HG03432 (cell line): ENCODE results near the gene CHN2.
A peak's percentile ranks its signal among the peaks of the same experiment; 100 is the strongest.

Experiments used
- ATAC-seq: cut with Tn5 transposase; IDR thresholded peaks from one replicate; pipeline ENCODE4 v1.9.1; 2021; ENCODE audit warnings: mild to moderate bottlenecking, moderate library complexity; ENCODE audit not compliant: unreplicated experiment

CHN2 gene

GRCh38 chr7:29421010-29421956 lies 226.7 kb downstream of the CHN2 start:
- ATAC-seq, result no peak

GRCh38 chr7:29422829-29423228 lies 228.3 kb downstream of the CHN2 start:
- ATAC-seq, result no peak

GRCh38 chr7:29424295-29424983 lies 229.9 kb downstream of the CHN2 start:
- peak; percentile 86 for ATAC-seq

GRCh38 chr7:29424984-29425309 lies 230.4 kb downstream of the CHN2 start:
- ATAC-seq, result no peak

- ATAC-seq, result no peak
These were observed 232.0 kb downstream of the CHN2 start for GRCh38 chr7:29426587-29426986.

GRCh38 chr7:29429401-29429800 lies 234.8 kb downstream of the CHN2 start:
- ATAC-seq, result no peak

GRCh38 chr7:29430279-29430949 lies 235.8 kb downstream of the CHN2 start:
- ATAC-seq, result no peak

GRCh38 chr7:29431686-29432085 lies 237.1 kb downstream of the CHN2 start:
- no peak for ATAC-seq

GRCh38 chr7:29432721-29433120 lies 238.1 kb downstream of the CHN2 start:
- ATAC-seq, result no peak

- no peak for ATAC-seq
These were observed 239.8 kb downstream of the CHN2 start for GRCh38 chr7:29434380-29434768.

- ATAC-seq, result no peak
These were observed 240.6 kb downstream of the CHN2 start for GRCh38 chr7:29435167-29435566.

GRCh38 chr7:29435902-29436301 lies 241.3 kb downstream of the CHN2 start:
- no peak for ATAC-seq

GRCh38 chr7:29442146-29442545 lies 247.6 kb downstream of the CHN2 start:
- no peak for ATAC-seq

- no peak for ATAC-seq
These were observed 249.0 kb downstream of the CHN2 start for GRCh38 chr7:29443552-29443951.

- no peak for ATAC-seq
These were observed 249.7 kb downstream of the CHN2 start for GRCh38 chr7:29444267-29444666.

GRCh38 chr7:29445736-29446135 lies 251.2 kb downstream of the CHN2 start:
- ATAC-seq, result no peak

- no peak for ATAC-seq
These were observed 253.3 kb downstream of the CHN2 start for GRCh38 chr7:29447828-29448227.

- no peak for ATAC-seq
These were observed 255.1 kb downstream of the CHN2 start for GRCh38 chr7:29449569-29450260.

- no peak for ATAC-seq
These were observed 258.4 kb downstream of the CHN2 start for GRCh38 chr7:29453021-29453420.

- ATAC-seq, result no peak
These were observed 259.9 kb downstream of the CHN2 start for GRCh38 chr7:29454464-29454863.

- ATAC-seq, result no peak
These were observed 260.4 kb downstream of the CHN2 start for GRCh38 chr7:29454899-29455451.
